Astrocyte of the cerebellum (primary cell): Measurements from ENCODE around the gene CTBP1.

Experiments
- DNase-seq: peaks from one replicate; pipeline ENCODE4 v3.0.0-alpha.2; 2011; ENCODE audit warnings: low read depth
- H3K4me3 ChIP-seq: 2 replicates; pipeline ENCODE4 v1.5.1; 2011; ENCODE audit warnings: mild to moderate bottlenecking, low read depth, low read length, moderate library complexity
- in situ Hi-C: cut with HindIII; loops from 2 replicates; pipeline ENCODE4 v1.10.0; 2017; ENCODE audit warnings: low sequenced_read_pairs
- TF ChIP-seq, protein P1 (sequence below): IDR thresholded peaks from 2 replicates; pipeline ENCODE4 v1.5.1; 2012; ENCODE audit warnings: low read length, low read depth, moderate library complexity, mild to moderate bottlenecking; ENCODE audit errors: missing control alignments

The CTBP1 gene

DNA sequence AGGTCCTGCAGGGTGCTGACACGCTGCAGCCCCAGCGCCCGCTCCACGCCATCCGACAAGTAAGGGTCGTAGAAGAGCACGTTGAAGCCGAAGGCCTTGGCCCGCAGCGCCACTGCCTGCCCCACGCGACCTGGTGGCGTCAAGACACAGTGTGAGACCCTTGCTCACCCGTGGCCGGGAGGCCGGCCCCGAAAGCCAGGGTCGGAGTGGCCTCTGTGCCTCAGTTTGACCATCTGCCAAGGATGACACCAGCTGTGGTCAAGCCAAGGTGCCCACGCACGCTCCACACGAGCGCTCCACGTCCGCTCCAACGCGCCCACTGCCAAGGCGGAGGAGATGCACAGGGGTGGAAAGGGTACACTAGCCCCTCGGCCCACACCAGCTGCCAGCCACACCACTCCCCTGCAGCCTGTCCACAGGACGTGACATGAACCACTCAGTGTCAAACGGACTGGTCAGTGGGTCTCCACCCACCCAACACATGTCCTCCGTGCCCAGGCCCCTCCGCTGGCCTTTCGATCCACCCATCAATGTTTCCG, 32.8 kb downstream of the CTBP1 start:
- no peak overlapping the region for H3K4me3 ChIP-seq
- in situ Hi-C loops, result no loop called here
- TF ChIP-seq, protein P1, sequence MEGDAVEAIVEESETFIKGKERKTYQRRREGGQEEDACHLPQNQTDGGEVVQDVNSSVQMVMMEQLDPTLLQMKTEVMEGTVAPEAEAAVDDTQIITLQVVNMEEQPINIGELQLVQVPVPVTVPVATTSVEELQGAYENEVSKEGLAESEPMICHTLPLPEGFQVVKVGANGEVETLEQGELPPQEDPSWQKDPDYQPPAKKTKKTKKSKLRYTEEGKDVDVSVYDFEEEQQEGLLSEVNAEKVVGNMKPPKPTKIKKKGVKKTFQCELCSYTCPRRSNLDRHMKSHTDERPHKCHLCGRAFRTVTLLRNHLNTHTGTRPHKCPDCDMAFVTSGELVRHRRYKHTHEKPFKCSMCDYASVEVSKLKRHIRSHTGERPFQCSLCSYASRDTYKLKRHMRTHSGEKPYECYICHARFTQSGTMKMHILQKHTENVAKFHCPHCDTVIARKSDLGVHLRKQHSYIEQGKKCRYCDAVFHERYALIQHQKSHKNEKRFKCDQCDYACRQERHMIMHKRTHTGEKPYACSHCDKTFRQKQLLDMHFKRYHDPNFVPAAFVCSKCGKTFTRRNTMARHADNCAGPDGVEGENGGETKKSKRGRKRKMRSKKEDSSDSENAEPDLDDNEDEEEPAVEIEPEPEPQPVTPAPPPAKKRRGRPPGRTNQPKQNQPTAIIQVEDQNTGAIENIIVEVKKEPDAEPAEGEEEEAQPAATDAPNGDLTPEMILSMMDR, result no peak
- DNase-seq, result no peak

DNA sequence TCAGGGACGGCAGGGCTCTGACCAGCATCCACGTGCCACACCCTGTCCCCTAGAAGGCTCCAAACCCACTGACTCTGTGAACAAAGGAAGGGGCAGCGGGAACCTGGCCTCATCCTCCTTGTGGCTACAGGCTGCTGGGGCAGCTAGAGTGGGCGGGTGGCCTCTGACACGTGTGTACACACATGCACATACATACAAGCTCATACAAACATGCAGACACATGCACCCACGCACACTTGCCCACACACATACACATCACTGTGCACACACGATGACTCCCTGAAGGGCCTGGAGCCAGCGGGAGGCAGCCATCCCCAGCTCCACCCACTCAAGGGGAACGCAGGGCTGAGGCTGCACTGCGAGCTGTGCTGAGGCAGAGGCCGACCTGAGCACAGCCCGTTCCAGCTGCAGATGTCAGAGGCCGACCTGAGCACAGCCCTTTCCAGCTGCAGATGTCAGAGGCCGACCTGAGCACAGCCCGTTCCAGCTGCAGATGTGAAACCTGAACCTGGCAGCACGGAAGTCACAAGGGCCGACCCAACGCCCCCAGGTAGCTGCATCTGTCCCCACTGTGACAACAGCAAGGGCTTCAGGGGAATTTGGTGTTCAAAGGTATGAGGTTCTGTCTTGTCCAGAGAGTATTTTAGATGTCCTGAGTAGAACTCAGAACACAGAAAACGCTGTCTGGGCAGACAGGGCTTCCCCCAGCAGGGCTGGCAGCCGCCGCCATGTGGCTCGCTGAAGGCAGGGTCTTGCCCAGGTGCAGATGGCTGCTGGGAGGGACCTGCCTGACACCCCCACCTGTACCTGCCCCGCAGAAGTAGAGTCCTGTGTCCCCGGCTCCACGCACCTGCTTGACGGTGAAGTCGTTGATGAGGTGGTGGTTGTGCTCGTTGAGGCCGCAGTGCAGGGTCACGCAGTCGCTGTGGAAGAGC, 33.5 kb downstream of the CTBP1 start:
- DNase-seq, result no peak
- H3K4me3 ChIP-seq, result no peak overlapping the region
- TF ChIP-seq, protein P1, result no peak
- in situ Hi-C loops, result no loop called here

DNA sequence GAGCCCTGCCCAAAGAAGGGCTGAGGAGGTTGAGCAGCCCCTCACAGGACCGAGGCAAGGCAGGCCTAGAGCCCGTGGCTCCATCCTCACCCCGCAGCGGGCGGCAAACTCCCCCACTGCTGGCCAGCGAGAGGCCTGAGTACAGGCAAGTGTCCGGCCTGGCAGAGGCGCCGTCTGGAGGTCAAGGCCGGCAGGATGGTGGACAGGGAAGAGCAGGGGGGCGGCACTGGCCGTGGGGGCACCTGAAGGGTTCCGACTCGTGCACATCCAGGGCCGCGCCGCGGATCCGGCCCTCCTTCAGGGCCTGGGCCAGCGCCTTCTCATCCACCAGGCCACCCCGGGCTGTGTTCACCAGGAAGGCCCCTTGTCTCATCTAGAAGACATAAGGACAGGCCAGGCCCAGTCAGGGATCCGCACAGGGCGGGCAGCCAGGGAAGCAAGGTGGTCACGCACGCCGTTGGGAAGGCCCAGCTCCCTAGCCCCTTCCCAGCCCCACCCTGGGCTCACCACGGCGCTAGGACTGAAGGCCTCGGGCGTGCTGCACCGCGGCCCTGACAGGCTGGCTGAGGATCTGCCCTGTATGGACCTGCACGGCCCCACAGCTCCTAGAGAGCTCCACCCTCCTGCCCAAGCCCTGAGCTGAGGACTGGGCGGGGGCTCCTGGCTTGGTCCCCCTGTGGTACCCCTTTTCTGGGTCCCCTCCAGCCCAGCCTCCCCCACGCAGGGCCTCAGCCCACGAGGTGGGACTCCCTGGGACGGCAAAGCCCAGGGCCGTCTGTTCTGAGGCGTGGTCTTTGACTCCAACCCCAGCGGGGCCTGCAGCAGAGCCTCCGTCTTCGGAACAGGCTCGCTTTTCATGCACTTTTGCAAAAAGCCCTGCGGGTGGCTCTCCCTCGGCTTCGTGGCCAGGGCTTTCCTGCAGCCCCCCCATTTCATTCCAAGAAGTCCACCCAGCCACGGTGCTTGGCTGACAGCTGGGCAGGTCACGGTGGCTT, 34.5 kb downstream of the CTBP1 start:
- TF ChIP-seq, protein P1, result no peak
- no peak overlapping the region for H3K4me3 ChIP-seq
- in situ Hi-C loops, result no loop called here
- DNase-seq, result no peak

DNA sequence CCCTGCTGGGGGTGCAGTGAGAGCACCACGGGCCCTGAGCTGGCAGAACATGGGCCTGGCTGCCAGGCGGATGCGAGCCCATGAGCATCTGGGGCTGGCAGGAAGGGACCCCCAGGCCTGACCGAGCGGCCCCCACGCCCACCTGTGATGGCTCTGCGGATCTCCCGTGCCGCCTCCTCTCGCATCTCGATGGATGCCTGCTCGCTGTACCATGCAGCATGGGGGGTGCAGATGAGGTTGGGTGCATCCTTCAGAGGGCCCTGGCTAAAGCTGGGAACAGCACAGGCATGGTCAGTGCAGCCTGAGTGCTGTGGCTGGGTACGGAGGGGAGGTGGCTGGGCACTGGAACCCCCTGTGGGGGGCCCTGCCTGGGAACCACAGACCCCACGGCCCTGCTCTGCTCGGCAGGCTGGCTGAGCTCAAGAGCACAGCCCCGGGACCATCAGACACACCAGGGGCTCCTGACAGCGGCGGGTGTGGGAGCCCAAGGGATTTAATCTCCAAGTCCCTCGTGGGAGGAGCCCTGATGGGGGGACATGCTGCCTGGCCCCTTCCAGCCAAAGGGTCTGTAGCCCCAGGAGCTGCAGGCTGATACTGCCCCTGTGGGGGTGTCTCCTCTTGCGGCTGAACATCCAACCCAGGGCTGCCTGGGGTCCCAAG, 35.5 kb downstream of the CTBP1 start:
- no peak for DNase-seq
- TF ChIP-seq, protein P1, result no peak
- in situ Hi-C loops, result no loop called here
- H3K4me3 ChIP-seq, result no peak overlapping the region

DNA sequence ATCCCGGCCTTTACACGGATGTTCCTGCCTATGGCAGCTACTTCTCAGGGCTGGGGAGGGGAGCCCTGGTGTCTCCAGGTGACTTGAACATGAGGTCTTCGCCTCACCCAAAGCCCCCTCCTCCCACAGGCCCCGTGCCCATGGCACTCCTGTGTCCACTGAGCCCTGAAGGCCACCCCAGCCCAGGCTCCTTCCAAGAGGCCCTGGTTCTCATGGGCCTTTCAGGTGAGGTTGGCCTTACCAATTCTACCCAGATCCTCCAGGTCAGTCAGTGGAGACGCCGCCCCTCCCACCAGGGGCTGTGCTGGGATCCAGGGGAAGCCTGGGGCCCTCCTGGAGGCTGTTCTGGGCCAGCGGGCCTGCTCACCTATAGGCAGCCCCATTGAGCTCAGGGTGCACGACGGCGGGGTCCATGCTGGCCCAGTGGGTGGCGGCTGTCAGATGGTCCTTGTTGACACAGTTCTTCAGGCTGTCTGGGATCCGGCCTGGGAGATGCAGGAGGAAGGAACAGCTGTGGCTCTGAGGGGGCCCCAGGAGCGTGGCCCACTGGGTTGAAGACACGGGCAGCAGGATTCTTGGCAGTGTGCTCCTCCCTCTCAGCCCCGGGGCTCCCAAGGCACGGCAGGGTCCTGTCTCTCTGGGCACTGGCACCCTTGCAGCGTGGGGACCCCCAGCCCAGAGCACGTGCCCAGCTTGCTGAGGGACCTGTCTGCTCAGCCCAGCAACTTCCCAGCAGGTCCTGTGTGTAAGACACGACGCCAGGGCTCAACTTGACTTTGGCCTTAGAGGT, 36.2 kb downstream of the CTBP1 start:
- no peak for DNase-seq
- H3K4me3 ChIP-seq, result no peak overlapping the region
- TF ChIP-seq, protein P1, result no peak
- in situ Hi-C loops, result no loop called here
